ENCODE data around the gene S100PBP. TPM values are rescaled to one million over a fixed set of nuclear protein-coding genes. Genes with fewer than 3 reads are reported as not detected.
"Not testable (repeated sequence)": the region's sequence is repeated elsewhere in the genome, so short reads cannot be mapped to it uniquely, and the experiment has no call there.

Gene S100PBP
- polyA plus RNA-seq, 12 donors = 20.5 to 45.4 (median 28.1) TPM; not detected in 1

- DNase-seq = no peak
Observed at GRCh38 chr1:32897082-32898049, 79.9 kb downstream of the S100PBP start.

DNA sequence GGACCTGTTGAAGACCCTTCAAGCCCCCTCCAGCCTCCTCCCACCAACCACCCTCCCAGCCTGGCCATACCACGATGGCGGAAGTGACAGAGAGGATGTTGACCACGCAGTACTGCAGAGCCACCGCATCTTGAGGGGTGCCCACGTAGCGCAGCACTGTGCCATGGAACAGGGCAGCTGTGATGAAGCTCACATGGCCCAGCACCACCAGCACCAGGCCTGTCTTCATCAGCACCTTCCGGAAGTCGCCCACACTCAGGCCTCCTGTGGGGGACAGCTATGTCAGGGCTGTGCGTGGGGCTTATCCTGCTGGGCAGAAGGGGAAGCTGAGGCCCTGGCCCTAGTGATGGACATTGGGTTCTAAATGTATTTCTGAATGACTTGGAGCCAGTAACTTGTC lies 80.6 kb downstream of the S100PBP start:
- no peak for DNase-seq

DNA sequence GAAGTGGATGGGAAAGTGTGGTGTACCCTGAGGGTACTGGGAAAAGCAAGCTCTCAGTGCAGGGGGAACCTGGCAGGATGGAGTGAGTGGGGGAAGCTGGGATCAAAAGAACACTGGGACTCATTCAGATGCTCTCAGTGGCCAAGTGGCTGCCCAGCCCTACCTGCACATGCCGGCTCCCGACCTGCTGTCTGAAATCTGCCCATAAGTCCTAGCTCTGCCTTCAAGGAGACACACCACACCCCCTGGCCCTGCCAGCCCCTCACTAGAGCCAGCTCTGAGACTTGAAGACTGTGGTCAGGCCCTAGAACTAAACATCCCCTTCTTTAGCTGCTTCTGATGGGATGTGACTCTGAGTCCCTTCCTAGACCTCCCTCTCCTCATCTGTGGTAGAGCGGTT lies 81.5 kb downstream of the S100PBP start:
- DNase-seq = no peak

DNA sequence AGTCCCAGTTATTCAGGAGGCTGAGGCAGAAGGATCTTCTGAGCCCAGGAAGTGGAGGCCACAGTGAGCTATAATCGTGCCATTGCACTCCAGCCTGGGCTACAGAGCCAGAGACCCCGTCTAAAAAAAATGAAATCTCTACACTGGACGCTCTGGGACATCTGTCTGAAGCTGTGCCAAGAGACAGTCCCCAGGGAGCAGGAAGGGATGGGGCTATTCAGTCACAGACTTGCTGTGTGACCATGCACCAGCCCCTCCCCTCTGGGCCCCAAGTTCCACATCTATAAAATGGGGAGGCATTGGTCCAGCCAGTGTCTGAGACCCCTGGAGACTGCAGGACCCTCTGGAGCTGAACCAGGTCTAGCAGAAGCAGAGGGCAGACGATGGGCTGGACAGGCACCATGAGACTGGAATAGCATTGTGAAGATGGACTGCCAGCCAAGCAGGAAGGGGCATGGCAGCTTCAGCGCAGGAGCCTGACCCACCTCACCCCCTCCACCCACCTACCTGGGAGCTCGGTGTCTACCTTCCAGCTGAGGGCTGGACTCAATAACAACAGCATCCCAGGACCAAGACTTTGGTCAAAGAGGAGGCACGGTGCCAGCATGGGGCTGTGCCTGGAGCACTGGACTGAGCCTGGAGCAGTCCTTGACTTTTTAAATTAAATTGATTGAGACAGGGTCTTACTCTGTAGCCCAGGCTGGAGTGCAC lies 82.3 kb downstream of the S100PBP start:
- DNase-seq = no peak

- DNase-seq = no peak
Observed at GRCh38 chr1:32900371-32900955, 83.0 kb downstream of the S100PBP start.

DNA sequence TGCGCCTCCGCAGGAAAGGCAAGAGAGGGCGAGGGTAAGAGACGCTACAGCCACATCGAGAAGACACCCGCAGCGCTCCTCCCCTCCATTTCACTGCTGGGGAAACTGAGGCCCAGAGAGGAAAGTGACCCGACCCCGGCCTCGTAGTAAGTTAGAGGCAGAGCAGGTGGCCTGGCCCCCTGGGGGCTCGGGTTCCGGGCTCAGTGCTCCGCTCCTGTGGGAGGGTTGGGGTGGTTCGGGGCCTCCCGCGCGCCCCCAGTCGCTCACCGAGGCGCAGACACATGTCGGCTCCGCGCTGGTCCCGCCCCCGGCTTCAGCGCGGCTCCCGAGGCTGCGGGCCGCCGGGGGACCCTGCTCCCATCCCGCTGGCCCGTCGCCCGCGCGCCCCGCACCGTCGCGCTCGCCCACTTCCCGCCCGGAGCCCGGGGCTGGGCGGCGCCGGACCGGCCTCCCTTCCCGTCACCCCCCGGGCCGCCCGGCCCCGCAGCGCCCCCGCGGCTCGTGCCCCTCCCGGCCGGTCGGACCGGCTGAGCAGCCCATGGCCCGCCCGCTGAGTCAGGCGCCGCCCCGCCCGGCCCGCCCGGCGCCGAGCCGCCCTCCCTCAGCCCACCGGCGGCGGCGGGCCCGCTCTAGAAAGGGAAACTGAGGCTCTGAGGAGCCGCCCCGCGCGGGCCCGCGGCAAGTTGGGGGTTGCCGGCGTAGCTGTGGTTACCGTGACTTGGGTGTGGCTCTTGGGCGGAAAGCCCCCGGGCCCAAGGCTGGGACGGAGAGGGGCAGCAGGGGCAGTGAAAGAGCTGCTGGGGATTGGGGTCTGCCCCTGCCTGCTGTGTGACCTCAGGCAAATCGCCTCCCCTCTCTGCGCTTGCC lies 83.7 kb downstream of the S100PBP start, which contains the start of gene TMEM54:
Gene TMEM54, minus strand, starts transcription at position 434 of the 867 bp plus-strand sequence. Its CDS starts 151 bp downstream, at position 283.
- no peak for DNase-seq

DNA sequence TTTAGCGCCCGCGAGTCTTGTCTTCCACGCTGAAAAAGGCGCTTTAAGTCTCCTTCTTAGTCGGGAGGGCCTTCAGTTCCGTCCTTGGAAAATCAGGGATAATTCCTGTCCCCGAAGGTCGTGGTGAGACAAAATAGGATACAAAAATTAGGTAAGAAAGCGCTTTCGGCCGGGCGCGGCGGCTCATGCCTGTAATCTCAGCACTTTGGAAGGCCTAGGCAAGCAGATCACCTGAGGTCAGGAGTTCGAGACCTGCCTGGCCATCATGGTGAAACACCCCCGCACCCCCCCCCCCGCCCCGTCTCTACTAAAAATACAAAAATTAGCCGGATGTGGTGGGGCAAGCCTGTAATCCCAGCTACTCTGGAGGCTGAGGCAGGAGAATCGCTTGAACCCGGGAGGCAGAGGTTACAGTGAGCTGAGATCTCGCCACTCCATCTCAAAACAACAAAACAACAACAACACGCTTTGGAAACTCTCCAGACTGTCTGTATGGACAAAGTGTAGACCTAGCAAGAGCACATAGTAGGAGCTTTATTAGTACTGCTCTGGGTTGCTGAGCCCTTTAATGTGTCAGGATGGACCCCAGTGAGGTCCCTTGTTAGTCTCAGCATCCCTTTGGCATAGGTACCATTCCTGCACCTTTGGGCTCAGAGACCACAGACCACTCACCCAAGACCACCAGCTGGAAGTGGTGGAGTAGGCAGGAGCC lies 84.5 kb downstream of the S100PBP start:
- no peak for DNase-seq

DNA sequence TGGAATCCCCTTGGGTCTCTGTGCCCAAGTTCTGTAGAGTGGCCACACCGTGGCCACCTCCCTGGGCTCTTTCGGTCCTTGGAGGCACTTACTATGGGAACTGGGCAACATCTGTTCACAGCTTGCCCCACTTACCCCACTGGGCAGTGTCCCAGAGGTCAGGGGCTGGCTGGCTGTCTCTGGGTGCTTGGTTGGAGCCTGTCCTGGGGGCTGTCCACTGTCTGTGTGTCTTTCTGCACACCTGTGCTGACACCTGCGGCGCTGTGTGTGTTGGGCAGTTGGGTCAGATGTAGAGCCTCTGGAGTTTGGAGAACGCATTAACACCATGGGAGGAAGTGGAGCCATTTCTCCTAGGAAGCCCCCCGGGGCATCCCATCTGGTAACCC lies 85.1 kb downstream of the S100PBP start:
- DNase-seq = no peak

- DNase-seq = no peak
Observed at GRCh38 chr1:32903991-32904785, 86.7 kb downstream of the S100PBP start.

DNA sequence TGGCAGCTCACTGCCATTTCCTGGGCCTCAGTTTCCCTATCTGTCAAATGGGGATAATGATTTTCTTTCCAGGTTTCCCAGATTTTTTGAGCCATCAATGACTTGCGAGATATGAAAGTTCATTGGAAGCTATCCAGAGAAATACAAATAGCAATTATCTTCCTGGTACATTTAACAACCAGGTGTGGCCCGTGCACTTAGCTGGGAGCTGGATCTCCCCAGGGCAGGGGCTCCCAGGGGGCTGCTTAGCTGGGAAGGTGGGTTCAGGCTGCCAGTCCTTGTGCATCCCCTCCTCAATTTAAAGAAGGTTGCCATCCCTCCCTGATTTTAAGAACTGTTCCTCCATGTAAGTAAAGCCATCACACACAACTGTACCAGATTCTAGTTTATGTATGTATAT lies 87.3 kb downstream of the S100PBP start:
- no peak for DNase-seq

DNA sequence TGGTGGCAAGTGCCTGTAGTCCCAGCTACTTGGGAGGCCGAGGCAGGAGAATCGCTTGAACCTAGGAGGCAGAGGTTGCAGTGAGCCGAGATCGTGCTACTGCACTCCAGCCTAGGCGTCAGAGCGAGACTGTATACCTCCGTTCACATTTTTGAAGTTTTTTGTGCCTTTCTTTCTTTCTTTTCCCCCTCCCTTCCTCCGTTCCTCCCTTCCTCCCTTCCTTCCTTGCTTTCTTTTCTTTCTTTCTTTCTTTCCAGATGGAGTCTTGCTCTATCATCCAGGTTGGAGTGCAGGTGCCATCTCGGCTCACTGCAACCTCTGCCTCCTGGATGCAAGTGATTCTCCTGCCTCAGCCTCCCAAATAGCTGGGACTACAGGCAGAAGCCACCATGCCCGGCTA lies 88.1 kb downstream of the S100PBP start:
- DNase-seq = not testable (repeated sequence)

DNA sequence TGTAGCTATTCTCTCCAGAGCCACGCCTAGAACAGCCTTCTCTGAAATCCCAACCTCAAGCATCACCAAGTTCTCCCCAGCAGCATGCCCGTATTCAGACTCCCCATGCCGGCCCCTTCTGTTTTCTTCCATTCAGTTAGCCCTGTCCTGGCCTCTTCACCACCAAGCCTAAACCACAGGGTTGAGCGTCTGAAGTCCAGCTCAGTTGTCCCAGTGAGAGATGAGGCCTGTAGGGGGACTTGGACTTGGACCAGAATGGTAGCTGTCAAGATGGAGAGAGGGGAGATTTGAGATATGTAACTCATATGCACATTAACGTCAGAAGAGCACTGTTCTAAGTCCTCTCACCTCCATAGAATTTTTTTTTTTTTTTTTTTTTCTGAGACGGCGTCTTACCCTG lies 89.2 kb downstream of the S100PBP start:
- DNase-seq = no peak

- no peak for DNase-seq
Observed at GRCh38 chr1:32907435-32907834, 90.0 kb downstream of the S100PBP start.

Other genes starting within 250 kb of the S100PBP start
- 10 to 100 TPM in 11 of 12 donors, not detected in 1; 19.7 to 40.5 (median 27.5) TPM for gene ZBTB8OS, start 167.1 kb upstream of the S100PBP start, polyA plus RNA-seq (ENCODE audit: insufficient read length in 12 of 12)
- gene RBBP4, start 166.4 kb upstream of the S100PBP start, polyA plus RNA-seq (ENCODE audit: insufficient read length in 12 of 12) = 100 to 1,000 TPM in 11 of 12 donors, 10 to 100 TPM in 1; 79.0 to 208 (median 166) TPM
- gene SYNC, start 114.9 kb upstream of the S100PBP start, polyA plus RNA-seq (ENCODE audit: insufficient read length in 12 of 12) = 10 to 100 TPM in 11 of 12 donors, not detected in 1; 19.0 to 54.9 (median 37.0) TPM
- gene YARS1, start 295 bp upstream of the S100PBP start, polyA plus RNA-seq (ENCODE audit: insufficient read length in 12 of 12) = 10 to 100 TPM in 11 of 12 donors, not detected in 1; 37.5 to 60.7 (median 45.4) TPM
- gene FNDC5, start 53.3 kb downstream of the S100PBP start, polyA plus RNA-seq (ENCODE audit: insufficient read length in 12 of 12) = 100 to 1,000 TPM; 122 to 612 (median 192) TPM
- gene HPCA, start 68.8 kb downstream of the S100PBP start, polyA plus RNA-seq (ENCODE audit: insufficient read length in 12 of 12) = 1 to 10 TPM in 1 of 12 donors, under 1 TPM in 8, not detected in 3; 0.22 to 1.4 (median 0.32) TPM
- 10 to 100 TPM in 3 of 12 donors, 1 to 10 TPM in 8, not detected in 1; 3.2 to 23.9 (median 5.4) TPM for gene TMEM54, start 83.7 kb downstream of the S100PBP start, polyA plus RNA-seq (ENCODE audit: insufficient read length in 12 of 12)
- 10 to 100 TPM in 3 of 12 donors, 1 to 10 TPM in 8, not detected in 1; 6.8 to 19.2 (median 8.8) TPM for gene RNF19B, start 147.2 kb downstream of the S100PBP start, polyA plus RNA-seq (ENCODE audit: insufficient read length in 12 of 12)
- 100 to 1,000 TPM in 10 of 12 donors, 10 to 100 TPM in 1, not detected in 1; 99.0 to 163 (median 125) TPM for gene AK2, start 219.2 kb downstream of the S100PBP start, polyA plus RNA-seq (ENCODE audit: insufficient read length in 12 of 12)

All from muscle of arm (tissue), 12 donors.